ENCODE measurements around the gene KCNN1.

GRCh38 chr19:18041054-18041453 is 74.1 kb downstream of the KCNN1 start:
- no peak for TF ChIP-seq CEBPB (IDR thresholded peaks at IDR 0.05; ENCODE audit: low read depth)
- TF ChIP-seq JUND (IDR thresholded peaks at IDR 0.05): no peak
- TF ChIP-seq SIN3A (IDR thresholded peaks at IDR 0.05; ENCODE audit: low read depth): no peak
- TF ChIP-seq YY1 (IDR thresholded peaks at IDR 0.05; ENCODE audit: extremely low read depth, insufficient replicate concordance, low read depth, low read length): no peak
- no peak for TF ChIP-seq RAD21 (IDR thresholded peaks at IDR 0.05; ENCODE audit: low read depth)
- no peak for TF ChIP-seq POLR2A (IDR thresholded peaks at IDR 0.05; ENCODE audit: borderline replicate concordance, extremely low read depth, insufficient read depth, insufficient read length)
- no peak for TF ChIP-seq CTCF (IDR thresholded peaks at IDR 0.05 in 2 of 3, conservative IDR thresholded peaks at IDR 0.05 in 1 of 3; ENCODE audit: borderline replicate concordance in 1 of 3, insufficient read depth in 1 of 3, low read depth in 2 of 3, low read length in 2 of 3)

Data from HCT116 (cell line).